HG03135 (cell line): Measurements from ENCODE around the gene KLF16.
A peak's percentile ranks its signal among the peaks of the same experiment; 100 is the strongest.

ENCODE experiments used
- ATAC-seq: cut with Tn5 transposase; IDR thresholded peaks from one replicate; pipeline ENCODE4 v1.9.1; 2021; ENCODE audit warnings: mild to moderate bottlenecking, moderate library complexity; ENCODE audit not compliant: unreplicated experiment

Gene KLF16

DNA sequence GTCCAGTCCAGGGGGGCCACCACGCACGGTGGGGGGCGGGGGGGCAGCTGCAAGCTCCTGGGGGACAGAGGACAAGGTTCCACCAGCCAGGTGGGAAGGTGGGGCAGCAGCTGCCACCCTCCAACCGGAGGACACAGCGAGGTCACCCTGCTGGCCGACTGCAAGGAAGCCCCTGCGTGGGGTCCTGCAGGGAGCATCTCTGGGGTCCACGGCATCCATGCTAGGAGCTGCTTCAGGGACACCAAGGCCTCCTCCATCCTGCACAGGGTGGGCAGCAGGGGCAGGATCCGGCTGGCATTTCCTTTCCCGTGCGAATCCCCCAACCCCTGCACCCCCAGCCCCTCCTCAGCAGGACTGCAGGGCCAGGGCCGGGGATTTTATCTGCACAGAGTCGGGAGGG is 8.3 kb upstream of the KLF16 start:
- ATAC-seq: no peak

DNA sequence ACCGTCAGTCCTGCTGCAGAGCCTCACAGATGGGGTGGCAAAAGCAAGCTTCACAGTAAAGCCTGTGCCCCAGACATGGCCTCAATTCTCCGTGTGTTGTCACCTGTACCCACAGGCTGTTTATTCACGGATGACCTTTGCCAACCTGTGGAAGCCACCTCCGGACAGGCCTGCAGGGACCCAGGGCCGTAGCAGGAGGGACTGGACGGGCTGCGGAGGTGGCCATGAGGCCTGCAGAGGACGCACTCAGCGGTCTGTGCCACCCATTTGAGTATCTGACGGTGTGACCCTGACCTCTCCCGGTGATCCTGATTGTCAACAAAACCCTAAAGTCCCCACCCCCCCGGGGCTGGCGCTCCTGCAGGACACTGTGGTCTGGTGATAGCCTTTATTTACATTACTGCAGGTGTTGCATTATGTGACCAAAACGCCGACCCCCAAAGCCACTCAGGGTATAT is 7.8 kb upstream of the KLF16 start:
- ATAC-seq: no peak

DNA sequence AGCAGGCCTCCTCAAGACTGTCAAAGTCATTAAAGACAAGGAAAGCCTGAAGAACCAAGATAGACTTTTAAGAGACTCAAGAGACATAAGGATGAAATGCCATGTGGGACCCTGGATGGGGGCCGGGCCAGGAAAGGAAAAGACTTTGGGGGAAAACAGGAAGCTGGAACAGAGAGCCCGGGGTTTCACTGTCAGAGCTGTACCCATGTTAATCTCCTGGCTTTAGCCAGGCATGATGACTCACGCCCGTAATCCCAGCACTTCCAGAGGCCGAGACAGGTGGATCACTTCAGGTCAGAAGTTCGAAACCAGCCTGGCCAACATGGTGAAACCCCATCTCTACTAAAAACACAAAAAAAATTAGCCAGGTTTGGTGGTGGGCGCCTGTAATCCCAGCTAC is 5.6 kb upstream of the KLF16 start:
- no peak for ATAC-seq

DNA sequence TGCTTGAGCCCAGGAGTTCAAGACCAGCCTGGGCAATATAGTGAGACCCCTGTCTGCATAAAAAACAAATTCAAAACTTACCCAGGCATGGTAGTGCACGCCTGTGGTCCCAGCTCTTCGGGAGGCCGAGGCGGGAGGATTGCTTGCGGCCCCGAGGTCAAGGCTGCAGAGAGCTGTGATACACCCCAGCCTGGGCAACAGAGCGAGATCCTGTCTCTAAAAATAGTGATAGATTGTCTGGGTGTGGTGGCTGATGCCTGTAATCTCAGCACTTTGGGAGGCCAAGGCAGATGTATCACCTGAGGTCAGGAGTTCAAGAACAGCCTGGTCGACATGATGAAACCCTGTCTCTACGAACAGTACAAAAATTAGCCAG is 4.0 kb upstream of the KLF16 start:
- no peak for ATAC-seq

DNA sequence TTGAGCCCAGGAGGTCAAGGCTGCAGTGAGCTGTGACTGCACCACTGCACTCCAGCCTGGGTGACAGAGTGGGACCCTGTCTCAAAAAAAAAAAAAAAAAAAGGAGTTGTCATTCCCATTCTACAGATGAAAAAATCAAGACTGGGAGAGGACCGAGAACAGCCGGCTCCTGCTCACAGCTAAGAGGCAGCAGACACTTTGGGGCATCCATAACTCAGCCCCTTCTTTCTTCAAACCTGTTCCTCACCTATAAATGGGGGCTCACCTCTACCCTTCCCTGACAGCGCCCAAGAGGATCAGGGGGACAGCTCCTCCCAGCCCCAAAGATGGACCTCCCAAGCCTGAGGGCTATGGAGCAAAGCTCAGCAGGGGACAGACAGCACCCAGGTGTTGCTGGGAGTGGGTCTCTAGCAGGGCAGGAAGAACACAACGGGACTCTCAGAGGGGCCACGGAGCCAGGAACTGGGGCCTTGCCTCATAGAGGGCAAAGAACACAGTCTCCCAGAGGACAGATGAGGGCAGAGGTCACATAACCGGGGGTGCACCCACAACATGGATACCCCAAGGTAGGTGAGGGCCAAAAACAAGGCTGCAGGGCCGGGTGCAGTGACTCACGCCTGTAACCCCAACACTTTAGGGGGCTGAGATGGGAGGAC is 3.4 kb upstream of the KLF16 start:
- no peak for ATAC-seq

DNA sequence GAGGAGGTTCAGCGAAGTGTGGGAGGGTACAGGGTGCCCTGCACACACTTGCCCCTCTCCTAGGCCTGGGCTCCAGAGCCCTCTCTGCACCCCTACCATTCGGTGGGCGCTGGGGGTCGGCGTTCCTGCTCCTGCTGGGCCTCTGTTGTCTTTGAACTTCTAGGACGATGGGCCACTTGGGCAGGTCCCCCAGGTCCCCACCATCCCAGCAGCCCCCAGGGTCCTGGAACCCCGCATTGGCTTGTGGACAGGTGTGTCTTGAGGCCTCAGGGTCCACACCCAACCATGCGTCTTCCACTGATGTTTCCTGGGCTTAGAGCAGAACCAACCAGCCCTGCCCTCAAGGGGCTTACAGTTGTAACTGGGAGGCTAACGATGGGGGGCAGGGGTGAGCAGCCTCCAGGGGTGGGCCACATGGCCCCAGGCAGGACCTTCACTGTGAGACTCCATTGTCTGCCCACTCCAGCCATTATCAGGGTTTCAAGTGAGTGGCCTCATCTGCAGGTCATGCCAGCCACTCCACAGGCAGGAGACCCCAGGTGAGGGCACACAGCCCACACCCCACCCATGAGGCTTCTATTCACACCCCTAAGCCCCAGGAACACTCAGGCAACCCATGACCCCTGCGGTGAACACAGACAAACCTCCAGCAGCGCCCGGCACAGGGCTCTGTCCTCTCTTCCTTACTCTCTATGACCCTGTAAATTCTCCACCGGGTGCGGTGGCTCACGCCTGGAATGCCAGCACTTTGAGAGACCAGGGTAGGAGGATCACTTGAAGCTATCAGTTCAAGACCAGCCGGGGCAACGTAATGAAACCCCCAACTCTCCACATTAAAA is 2.0 kb upstream of the KLF16 start:
- ATAC-seq: no peak

DNA sequence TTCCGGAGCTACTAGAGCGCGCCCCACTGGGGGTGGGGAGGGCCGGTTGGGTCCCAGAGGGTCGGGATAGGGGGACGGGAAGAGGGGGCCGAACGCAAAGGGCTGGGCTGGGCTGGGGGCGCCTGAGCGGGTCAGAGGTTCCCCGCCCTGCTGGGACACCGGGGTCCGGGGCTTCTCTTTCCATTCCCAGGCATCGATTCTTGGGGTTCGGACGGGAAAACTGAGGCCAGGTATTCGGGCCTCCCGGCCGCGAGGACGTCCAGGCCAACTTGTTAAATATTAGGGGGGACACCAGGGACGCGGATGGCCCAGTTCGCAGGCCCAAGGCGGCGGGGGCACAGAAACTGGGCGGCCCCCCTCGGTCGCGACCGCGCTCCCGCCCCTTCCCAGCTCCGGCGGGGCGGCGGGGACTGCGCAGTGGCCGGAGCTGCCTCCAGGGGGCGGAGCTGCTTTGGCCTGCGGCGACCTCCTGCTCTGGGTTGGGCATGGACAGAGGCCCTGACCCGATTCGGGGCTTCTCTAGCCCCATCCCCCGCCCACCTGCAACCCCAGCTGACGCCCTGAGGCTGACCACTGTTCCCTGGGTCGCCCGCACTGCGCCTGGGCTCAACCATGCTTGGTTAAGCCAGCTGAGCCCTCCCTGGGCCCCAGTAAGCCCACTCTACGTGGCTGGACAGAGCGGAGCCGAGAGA is 1.2 kb upstream of the KLF16 start:
- ATAC-seq: peak; percentile 33

DNA sequence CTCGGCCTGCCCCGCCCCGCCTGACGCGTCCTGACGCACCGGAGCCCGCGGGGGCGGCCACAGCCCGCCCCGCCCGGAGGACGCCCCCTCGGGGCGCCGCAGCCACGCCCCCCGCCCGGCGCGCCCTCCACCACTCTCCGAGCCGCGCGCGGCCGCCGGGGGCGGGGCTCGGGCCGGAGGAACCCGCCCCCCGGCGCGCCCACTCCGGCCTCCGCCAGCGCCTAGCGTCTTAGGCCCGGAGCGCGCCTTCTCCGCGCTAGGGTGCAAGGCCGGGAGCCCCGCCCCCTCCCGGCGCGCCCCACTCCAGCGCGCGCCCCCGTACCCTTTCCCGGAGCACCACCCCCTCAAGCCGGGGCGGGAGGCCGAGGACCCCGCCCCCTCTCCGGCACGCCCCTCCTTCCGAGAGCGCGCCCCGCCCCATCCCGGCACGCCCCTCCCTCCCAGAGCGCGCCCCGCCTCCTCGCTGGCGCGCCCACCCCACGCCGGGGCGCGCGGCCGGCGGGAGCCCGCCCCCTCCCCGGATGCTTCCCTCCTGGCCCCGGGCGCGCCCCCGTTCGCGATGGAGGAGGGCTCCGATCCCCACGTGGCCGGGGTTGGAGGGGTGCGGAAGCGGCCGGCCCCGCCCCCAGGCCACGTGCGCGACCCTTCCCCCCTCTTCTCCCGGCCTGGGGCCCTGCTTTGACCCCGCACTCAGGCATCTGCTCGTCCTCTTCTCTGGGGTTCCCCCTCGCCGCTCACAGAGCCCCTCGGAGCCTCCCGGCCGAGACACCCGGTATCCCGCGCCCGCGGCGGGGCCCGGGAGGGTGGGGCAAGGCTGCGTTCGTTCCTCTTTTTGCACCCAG is 480 bp upstream of the KLF16 start:
- ATAC-seq: peak; percentile 51

DNA sequence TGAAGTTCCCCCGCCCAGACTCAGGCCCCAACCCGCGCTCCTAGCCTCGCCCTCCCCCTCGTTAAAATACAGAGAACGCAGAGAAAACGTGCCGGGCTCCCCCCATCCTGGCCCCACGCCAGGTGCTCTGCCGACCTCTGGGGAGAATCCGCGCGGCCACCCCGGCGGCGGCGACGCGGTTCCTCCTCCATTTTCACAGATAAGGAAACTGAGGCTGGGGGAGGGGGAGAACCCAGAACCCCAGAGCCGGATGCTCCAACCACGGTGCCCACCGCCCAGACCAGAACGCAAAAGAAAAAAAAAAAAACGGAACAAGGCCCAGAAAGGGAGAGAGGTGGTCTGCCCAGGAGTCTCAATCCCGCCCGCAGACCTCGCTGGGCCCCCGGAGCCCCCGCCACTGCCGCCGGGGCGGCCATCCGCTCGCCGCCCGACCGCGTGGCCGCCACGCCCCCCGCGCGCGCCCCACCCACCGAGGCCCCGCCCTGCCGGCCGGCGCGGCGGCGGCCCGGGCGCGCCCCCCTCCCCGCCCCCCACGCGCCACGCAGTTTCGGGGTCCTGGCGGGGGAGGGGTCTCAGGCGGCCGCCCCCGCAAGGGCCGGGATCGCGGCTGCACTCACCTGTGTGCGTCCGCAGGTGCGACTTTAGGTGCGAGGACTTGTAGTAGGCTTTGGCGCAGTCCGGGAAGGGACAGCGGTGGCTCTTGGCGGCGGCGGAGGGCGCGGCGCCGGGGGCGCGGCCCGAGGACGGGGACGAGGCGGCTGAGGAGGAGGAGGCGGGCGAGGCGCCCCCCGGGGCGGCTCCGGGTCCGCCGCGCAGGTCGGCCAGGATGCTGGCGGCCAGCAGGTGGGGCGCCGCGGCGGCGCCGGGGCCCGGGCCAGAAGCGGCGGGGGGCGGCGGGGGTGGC is 703 bp downstream of the KLF16 start:
- ATAC-seq: peak; percentile 0

DNA sequence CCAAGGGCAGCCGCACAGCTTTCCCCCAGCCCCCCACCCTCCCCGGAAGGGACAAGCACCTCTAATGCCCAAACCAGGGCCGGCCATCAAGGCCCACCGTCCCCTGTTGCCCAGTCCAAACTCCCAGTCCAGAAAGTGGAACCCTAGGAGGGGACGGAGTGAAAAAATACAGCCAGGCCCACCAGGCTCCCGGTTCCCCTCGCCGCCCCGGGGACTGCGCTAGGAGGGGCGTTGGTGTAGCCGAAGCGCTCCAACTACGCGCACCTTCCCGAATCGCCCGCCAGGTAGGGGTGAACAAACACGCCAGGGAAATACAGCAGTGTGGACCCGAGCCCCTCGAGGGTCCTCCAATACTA is 1.3 kb downstream of the KLF16 start:
- ATAC-seq: no peak

DNA sequence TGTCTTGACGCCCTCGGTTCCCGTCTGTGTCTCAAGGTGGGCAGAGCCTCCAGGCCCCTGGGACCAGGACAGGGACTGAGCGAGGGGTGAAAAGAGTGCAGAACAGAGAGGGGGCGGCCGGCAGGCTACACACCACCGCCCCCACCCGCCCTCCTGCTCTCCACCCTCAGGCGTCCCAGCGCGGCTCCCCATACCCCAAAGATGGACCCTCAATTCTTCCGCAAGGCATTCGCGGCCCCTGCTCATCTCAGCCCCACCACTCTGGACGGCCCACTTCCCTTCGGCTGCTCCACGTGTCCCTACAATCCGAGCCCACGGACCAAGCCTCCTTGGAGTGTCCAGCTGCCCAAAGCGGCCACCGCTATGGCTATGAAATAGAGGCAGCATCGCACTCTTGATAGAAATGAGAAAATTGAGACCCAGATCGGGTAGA is 1.8 kb downstream of the KLF16 start:
- no peak for ATAC-seq

DNA sequence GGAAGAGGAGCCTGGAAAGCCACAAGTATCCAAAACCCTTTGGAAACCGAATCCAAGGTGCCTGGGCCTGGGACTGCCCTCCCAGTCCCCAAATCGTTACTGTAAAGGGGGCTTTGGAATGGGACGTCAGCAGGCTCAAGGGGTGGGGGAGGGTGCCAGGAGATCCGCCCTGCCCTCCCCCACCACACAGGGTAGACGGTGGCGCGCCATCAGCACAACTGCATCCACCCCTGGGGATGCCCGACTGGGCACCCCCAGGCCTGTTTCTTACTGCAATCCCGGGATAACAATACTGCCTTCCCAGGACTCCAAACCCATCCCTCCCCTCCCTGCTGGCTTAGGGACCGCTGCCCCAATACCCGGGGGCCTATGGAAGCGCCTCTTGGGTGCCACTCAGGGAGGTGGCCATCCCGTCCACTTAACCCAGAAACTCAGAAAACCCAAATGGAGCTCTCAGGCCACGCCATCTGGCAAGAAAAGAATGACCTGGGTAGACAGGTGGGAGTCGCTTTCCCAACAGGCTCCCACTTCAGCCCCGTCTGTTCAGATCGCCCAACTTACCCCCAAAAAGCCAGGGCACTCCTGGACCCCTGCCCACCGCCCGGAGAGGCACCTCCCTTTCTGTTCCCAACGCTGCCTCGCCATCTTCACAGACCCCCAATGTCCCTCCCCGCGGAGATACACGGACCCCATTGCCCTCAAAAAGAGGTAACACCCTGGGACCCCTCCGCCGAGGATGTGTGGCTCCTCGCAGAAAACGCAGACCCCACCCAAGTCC is 2.4 kb downstream of the KLF16 start:
- no peak for ATAC-seq

DNA sequence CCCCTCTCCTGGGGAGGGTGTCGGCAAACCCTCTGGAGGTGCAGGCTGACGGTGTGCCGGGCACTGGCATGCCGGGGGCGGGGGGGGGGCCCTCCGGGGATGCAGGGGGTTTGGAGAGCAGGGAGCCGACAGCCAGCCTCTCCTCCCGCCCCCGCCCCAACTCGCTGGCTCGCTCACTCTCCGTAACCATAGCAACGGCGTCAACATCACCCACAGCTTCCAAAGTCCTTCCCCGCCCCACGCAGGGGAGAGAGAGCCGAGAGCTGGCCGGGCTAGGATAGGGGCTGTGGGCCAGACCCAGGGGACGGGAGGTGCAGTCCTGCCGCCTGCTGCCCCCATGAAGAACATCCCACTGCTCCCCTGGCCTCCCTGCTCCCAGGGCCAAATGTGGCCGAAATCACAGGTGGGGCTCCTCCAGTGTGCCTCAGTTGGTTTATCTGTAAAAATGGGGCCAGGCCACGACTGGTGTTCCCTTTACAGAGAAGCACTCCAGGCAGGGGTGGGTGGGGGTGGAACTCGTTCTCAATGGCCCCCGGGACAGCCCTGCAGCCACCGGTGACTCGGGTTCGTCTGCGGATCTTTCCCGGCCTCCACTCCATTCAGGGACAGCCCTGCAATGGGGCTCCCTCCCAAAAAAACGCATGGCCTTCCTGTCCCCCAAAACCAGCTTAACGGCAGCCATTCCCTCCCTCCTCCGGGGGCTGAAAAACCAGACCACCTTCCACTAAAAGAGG is 3.2 kb downstream of the KLF16 start:
- ATAC-seq: no peak

DNA sequence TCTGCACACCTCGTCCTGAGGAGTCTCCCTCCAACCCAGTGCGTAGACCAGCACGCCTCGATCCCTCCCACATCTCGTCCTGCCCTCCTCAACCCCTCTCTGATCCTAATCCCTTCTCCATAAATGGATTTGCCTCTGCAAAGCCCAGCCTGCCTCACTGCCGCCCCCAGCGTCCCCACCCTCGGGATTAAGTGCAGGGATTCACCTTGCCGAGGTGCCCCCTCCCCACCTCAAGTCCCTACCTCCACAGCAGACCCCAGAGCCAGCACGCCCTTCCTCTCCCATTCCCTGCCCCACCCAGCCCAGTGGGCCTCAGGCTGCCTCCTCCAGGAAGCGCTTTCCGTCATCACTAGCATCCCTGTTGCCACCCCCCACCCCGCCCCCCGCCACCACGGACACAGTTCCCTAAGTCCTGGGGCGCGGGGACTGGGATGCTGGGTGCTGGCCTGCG is 4.0 kb downstream of the KLF16 start:
- ATAC-seq: no peak

DNA sequence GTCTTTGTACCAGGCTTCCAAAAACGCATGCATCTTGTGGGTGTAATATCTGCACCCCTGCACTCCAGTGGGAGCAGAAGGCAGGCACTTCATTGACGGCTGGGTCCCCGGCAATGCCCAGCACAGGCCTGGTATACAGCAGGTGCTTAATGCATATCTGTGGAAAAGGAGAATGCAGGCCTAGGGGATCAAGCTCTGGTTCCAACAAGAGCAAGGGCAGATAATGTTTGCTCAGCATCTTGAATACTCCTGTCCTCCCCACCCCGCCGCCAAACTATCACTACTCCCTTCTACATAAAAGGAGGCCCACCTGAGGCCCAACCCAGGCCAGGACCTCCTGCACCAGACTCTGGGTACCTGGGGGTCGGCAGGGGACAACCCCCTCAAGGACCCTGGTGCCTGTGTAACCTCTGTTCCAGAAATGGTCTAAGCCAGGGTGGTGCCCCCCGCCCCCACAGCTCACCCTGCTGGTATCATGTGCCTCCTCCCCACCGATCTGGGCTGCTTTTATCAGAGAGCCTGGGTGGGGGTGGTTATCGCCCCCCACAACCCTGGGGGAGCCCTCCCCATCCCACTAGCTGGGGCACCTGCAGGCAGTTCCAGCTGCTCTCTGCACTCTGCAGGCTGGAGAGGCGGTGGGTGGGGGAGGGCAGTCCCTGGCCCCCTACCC is 4.8 kb downstream of the KLF16 start:
- ATAC-seq: no peak

DNA sequence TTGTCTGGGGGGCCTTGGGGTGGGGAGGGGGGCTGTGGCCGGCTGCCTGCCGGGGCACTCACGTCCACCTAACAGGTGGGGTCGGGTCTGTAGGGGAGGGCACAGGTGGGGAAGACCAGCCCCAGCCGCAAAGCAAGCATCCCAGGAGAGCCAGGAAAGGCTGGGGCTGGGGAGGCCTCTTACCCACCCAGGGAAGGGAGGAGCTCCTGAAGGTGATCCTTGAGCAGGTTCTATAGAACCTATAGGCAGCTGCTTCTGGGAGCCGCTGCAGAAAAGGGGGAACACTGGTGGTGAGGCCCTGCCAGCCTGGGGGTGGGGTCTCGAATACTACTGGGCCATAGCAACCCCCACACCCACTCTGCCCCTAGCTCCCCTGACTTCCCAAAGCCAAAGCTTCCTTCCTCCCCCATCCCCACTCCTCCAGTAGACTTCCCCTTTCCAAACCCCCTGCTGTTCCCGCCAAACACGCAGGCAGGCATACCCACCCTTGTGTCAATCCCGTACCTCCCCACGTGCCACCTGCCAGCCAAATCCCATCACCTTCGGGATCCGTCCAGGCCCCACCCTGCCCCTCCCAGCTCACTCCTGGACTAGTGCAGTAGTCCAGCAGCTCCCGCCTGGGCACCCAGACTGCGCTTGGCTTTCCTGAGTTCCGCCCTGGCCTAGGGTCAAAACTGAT is 5.6 kb downstream of the KLF16 start:
- no peak for ATAC-seq
